ENCODE measurements around the gene CRYGA. TPM values are rescaled to one million over a fixed set of nuclear protein-coding genes. Genes with fewer than 3 reads are reported as not detected.

CRYGA gene
- total and polyA plus RNA-seq, 2 donors (not counting 1 experiment from before 2014, with no cell fraction given), result not detected

DNA sequence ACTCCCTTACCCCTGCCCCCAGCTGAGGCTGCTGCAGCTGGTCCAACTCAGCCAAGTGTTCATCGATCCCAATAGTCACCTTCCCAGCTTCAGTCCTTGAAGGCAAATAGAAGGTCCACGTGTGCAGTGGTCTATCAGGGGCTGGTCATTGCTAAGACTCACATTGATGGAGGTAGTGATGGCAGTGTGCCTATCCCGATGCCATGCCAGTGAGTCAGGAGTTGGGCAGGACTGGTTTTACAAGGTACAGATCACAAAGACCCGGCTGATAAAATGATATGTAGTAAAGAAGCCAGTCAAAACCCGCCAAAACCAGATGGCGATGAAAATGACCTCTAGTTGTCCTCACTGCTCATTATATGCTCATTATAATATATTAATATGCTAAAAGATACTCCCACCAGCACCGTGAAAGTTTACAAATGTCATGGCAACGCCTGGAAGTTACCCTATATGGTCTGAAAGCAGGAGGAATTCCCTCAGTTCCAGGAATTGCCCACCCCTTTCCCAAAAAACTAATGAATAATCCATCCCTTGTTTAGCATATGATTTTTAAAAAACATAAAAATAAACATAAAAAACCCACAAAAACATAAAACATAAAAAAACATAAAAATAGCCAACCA is 29.3 kb upstream of the CRYGA start:
- Mint-ChIP-seq H3K27me3 (peaks cover 8% of the 10 kb centered on the region), H3K27ac (no peak overlapping the region)

DNA sequence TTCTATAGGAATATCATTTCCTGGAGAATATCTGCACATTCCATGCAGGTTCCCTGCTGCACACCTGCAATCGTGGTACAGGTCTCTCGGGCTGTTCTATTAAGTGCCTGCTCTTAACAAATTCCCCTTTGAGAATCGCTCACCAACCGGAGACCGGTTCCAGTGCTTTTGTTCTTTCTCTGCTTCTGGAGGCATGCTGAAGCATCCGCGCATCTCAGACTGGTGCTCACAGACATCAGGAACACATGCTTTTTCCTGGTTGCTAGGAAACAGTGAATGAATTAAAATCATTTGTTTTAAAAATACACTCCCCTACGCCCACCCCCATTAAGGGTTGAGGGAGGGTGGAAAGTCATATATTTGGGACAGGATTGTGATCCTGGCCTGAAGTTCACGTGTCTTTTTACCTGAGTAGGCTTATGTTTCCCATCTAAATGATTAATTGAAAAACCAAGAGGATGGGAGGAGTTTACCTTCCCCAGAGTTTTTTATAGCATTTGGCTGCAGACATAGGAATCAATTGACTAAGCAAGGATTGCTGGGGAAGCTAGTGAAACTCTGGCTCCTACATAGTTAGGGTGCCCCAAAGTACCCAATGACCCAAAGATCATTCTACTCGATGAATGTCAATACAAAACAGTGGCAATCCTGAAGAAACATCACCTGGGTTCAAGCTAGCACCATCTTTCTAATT is 26.6 kb upstream of the CRYGA start, which contains the start of gene C2orf80:
C2orf80 (minus strand) TSS at position 221 of the 694 bp plus-strand sequence. CDS start 3,044 bp downstream, outside the sequence.
- Histone ChIP-seq H4K20me1 (ENCODE audit: control insufficient read depth, insufficient read depth, low read length, poor library complexity, severe bottlenecking) (no peaks in the 10 kb centered on the region), H3K4me3 (ENCODE audit: control extremely low read depth in 1 of 5, extremely low read depth in 1 of 5, insufficient read depth in 1 of 5, low read depth in 2 of 5, low read length in 4 of 5) (no peak within 1 kb of the TSS), H3K36me3 (replicated peaks in 1 of 2; ENCODE audit: control extremely low read depth in 1 of 2, control insufficient read depth in 1 of 2, extremely low read depth in 1 of 2, insufficient read depth in 2 of 2, low read length in 1 of 2) (no peaks in the 10 kb centered on the region), H3K9me3 (ENCODE audit: control extremely low read depth in 1 of 3, control insufficient read depth in 2 of 3, insufficient read depth in 1 of 3, low read length in 2 of 3) (no peaks in the 10 kb centered on the region), H3K4me1 (ENCODE audit: control insufficient read depth in 2 of 2, insufficient read depth in 2 of 2, low read length in 2 of 2) (no peaks in the 10 kb centered on the region), H3K27me3 (replicated peaks in 1 of 4; ENCODE audit: control extremely low read depth in 1 of 4, control insufficient read depth in 3 of 4, insufficient read depth in 4 of 4, low read length in 3 of 4) (no peaks in the 10 kb centered on the region), H2AFZ (ENCODE audit: insufficient read depth, low read depth, low read length, poor library complexity, severe bottlenecking) (no peak within 1 kb of the TSS), H3K79me2 (ENCODE audit: control insufficient read depth, insufficient read depth, low read length) (no peaks in the 10 kb centered on the region), H3K4me2 (replicated peaks; ENCODE audit: low read depth, low read length, poor library complexity, severe bottlenecking) (no peak within 1 kb of the TSS), H3K9ac (ENCODE audit: low read length) (no peak within 1 kb of the TSS), H3K27ac (ENCODE audit: low read length in 2 of 2) (no peak within 1 kb of the TSS)
- no peak for DNase-seq
- no peak within 1 kb of the TSS for H3K4me3 Mint-ChIP-seq
- POLR2A ChIA-PET, result no interaction called here
- WGBS (ENCODE audit: insufficient coverage), result 100% methylated on average over 7 of the region's 10 CpGs
- H3K4me1 Mint-ChIP-seq, result no peaks in the 10 kb centered on the region
- intact Hi-C loops (cut with micrococcal nuclease), result no loop called here
- H3K27ac Mint-ChIP-seq, result no peak within 1 kb of the TSS
- H3K9me3 Mint-ChIP-seq (ENCODE audit: insufficient read depth), result no peaks in the 10 kb centered on the region
- CTCF ChIA-PET, result interaction anchor here (0.6 to 2.3 kb wide), 2 partner anchors 14 to 63 kb away, joined by 3 to 12 read pairs; no protein-coding TSS in a partner anchor
- H3K27me3 Mint-ChIP-seq, result peaks cover 9% of the 10 kb centered on the region
- no peak for ATAC-seq (ENCODE audit: low read depth)
- TF ChIP-seq EZH2 (IDR thresholded peaks at IDR 0.05; ENCODE audit: borderline replicate concordance, insufficient read depth, low read depth, low read length, poor library complexity, severe bottlenecking), result no peak
- TF ChIP-seq, protein P1, sequence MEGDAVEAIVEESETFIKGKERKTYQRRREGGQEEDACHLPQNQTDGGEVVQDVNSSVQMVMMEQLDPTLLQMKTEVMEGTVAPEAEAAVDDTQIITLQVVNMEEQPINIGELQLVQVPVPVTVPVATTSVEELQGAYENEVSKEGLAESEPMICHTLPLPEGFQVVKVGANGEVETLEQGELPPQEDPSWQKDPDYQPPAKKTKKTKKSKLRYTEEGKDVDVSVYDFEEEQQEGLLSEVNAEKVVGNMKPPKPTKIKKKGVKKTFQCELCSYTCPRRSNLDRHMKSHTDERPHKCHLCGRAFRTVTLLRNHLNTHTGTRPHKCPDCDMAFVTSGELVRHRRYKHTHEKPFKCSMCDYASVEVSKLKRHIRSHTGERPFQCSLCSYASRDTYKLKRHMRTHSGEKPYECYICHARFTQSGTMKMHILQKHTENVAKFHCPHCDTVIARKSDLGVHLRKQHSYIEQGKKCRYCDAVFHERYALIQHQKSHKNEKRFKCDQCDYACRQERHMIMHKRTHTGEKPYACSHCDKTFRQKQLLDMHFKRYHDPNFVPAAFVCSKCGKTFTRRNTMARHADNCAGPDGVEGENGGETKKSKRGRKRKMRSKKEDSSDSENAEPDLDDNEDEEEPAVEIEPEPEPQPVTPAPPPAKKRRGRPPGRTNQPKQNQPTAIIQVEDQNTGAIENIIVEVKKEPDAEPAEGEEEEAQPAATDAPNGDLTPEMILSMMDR (IDR thresholded peaks at IDR 0.05), result no peak

More for the DNA sequence above, 29.3 kb upstream of the CRYGA start:
- CTCF ChIA-PET, result no interaction called here
- 60% methylated on average over 1 of the region's 8 CpGs for WGBS (ENCODE audit: insufficient coverage)
- Histone ChIP-seq H3K9me3 (ENCODE audit: control extremely low read depth in 1 of 3, control insufficient read depth in 2 of 3, insufficient read depth in 1 of 3, low read length in 2 of 3) (no peaks in the 10 kb centered on the region), H3K9ac (ENCODE audit: low read length) (no peak overlapping the region), H2AFZ (ENCODE audit: insufficient read depth, low read depth, low read length, poor library complexity, severe bottlenecking) (no peak overlapping the region), H3K79me2 (ENCODE audit: control insufficient read depth, insufficient read depth, low read length) (no peaks in the 10 kb centered on the region), H3K36me3 (replicated peaks in 1 of 2; ENCODE audit: control extremely low read depth in 1 of 2, control insufficient read depth in 1 of 2, extremely low read depth in 1 of 2, insufficient read depth in 2 of 2, low read length in 1 of 2) (no peaks in the 10 kb centered on the region), H3K4me1 (ENCODE audit: control insufficient read depth in 2 of 2, insufficient read depth in 2 of 2, low read length in 2 of 2) (no peaks in the 10 kb centered on the region), H4K20me1 (ENCODE audit: control insufficient read depth, insufficient read depth, low read length, poor library complexity, severe bottlenecking) (no peaks in the 10 kb centered on the region), H3K4me3 (ENCODE audit: control extremely low read depth in 1 of 5, extremely low read depth in 1 of 5, insufficient read depth in 1 of 5, low read depth in 2 of 5, low read length in 4 of 5) (no peak overlapping the region), H3K4me2 (replicated peaks; ENCODE audit: low read depth, low read length, poor library complexity, severe bottlenecking) (no peak overlapping the region), H3K27me3 (replicated peaks in 1 of 4; ENCODE audit: control extremely low read depth in 1 of 4, control insufficient read depth in 3 of 4, insufficient read depth in 4 of 4, low read length in 3 of 4) (no peaks in the 10 kb centered on the region), H3K27ac (ENCODE audit: low read length in 2 of 2) (no peak overlapping the region)
- intact Hi-C loops (cut with micrococcal nuclease), result no loop called here
- POLR2A ChIA-PET, result no interaction called here
- no peak for TF ChIP-seq EZH2 (IDR thresholded peaks at IDR 0.05; ENCODE audit: borderline replicate concordance, insufficient read depth, low read depth, low read length, poor library complexity, severe bottlenecking)
- TF ChIP-seq, protein P1 (IDR thresholded peaks at IDR 0.05), result no peak
- Mint-ChIP-seq H3K4me1 (no peaks in the 10 kb centered on the region), H3K4me3 (no peak overlapping the region), H3K9me3 (ENCODE audit: insufficient read depth) (no peaks in the 10 kb centered on the region)
- ATAC-seq (ENCODE audit: low read depth) (no peak), DNase-seq (no peak)

All from B cell (primary cell).